K562 (cell line): ENCODE data around the gene MLYCD. TPM values are rescaled to one million over a fixed set of nuclear protein-coding genes. Genes with fewer than 3 reads are reported as not detected.
A peak's percentile ranks its signal among the peaks of the same experiment; 100 is the strongest.

Source experiments
- ADNP ChIP-seq: fragments of 200-800 bp; sonication (Bioruptor generic); IDR thresholded peaks from 2 replicates; pipeline ENCODE4 v1.6.1; 2016; ENCODE audit warnings: missing genetic modification characterization, missing compliant biosample characterization
- ESRRA ChIP-seq: fragments of 450-650 bp; IDR thresholded peaks from 2 replicates; pipeline ENCODE4 v1.6.1; 2014; ENCODE audit warnings: low read depth, mild to moderate bottlenecking, moderate library complexity, borderline replicate concordance
- FOXJ3 ChIP-seq: sonication (generic); formaldehyde crosslinking; IDR thresholded peaks from 2 replicates; pipeline ENCODE4 v1.4.0; 2020; ENCODE audit warnings: mild to moderate bottlenecking, missing genetic modification reagents
- HNRNPL ChIP-seq: fragments of 200-400 bp; formaldehyde crosslinking; IDR thresholded peaks from 2 replicates; pipeline ENCODE4 v1.6.1; 2017; ENCODE audit warnings: low read depth, mild to moderate bottlenecking, low read length
- KDM1A ChIP-seq, 2 experiments: fragments of 450-650 bp; IDR thresholded peaks; 2 replicates each; pipeline ENCODE4 v1.6.1; 2016; ENCODE audit warnings: mild to moderate bottlenecking in 2 of 2
- KDM2B ChIP-seq: fragments of 250-450 bp; sonication (Bioruptor Pico); IDR thresholded peaks from 2 replicates; pipeline ENCODE4 v1.8.0; 2021; ENCODE audit warnings: mild to moderate bottlenecking, moderate library complexity
- MAFK ChIP-seq: IDR thresholded peaks from 2 replicates; pipeline ENCODE4 v1.6.1; 2011; ENCODE audit warnings: low read length, improper control_type of control experiment
- MAZ ChIP-seq, 2 experiments: fragments of 450-650 bp in 1 of 2; sonication (generic) in 1 of 2; formaldehyde crosslinking; IDR thresholded peaks in 1 of 2; conservative IDR thresholded peaks in 1 of 2; 2 replicates each; pipeline versions ENCODE4 v1.4.0 to v1.5.0; 2020; ENCODE audit warnings: mild to moderate bottlenecking in 1 of 2, missing genetic modification reagents in 1 of 2
- NBN ChIP-seq: fragments of 450-650 bp; IDR thresholded peaks from 2 replicates; pipeline ENCODE4 v1.6.1; 2016; ENCODE audit warnings: low read depth, mild to moderate bottlenecking
- NR4A1 ChIP-seq, 2 experiments: fragments of 250-450 bp in 1 of 2; fragments of 450-650 bp in 1 of 2; sonication (Bioruptor Pico) in 1 of 2; IDR thresholded peaks; 2 replicates each; pipeline versions ENCODE4 v1.4.0 to v1.6.1; 2016 to 2020; ENCODE audit warnings: mild to moderate bottlenecking in 2 of 2, missing compliant biosample characterization in 1 of 2, missing genetic modification characterization in 1 of 2, moderate library complexity in 1 of 2
- SMC3 ChIP-seq: conservative IDR thresholded peaks from 2 replicates; pipeline ENCODE4 v1.6.1; 2011; ENCODE audit warnings: low read depth, low read length, improper control_type of control experiment; ENCODE audit not compliant: insufficient read depth
- SNIP1 ChIP-seq: fragments of 450-650 bp; IDR thresholded peaks from 2 replicates; pipeline ENCODE4 v1.7.1; 2017; ENCODE audit warnings: low read depth, mild to moderate bottlenecking
- SOX6 ChIP-seq: fragments of 450-650 bp; IDR thresholded peaks from 2 replicates; pipeline ENCODE4 v1.6.1; 2014; ENCODE audit warnings: mild to moderate bottlenecking
- SP1 ChIP-seq: sonication (generic); formaldehyde crosslinking; IDR thresholded peaks from 2 replicates; pipeline ENCODE4 v1.8.1; 2022; ENCODE audit warnings: mild to moderate bottlenecking, missing genetic modification reagents
- STAG1 ChIP-seq: sonication (generic); formaldehyde crosslinking; IDR thresholded peaks from 2 replicates; pipeline ENCODE4 v1.5.0; 2020; ENCODE audit warnings: missing genetic modification reagents, borderline replicate concordance
- TSC22D4 ChIP-seq: fragments of 450-650 bp; IDR thresholded peaks from 2 replicates; pipeline ENCODE4 v1.6.1; 2016; ENCODE audit warnings: missing genetic modification characterization, missing biosample characterization, control low read depth
- XRCC5 ChIP-seq: fragments of 200-400 bp; formaldehyde crosslinking; IDR thresholded peaks from 2 replicates; pipeline ENCODE4 v1.6.1; 2017; ENCODE audit warnings: low read depth, mild to moderate bottlenecking, low read length
- ZBTB17 ChIP-seq: fragments of 450-650 bp; formaldehyde crosslinking; IDR thresholded peaks from 2 replicates; pipeline ENCODE4 v1.4.0; 2020; ENCODE audit warnings: mild to moderate bottlenecking
- ZFP36 ChIP-seq: fragments of 150-350 bp; IDR thresholded peaks from 2 replicates; pipeline ENCODE4 v1.6.1; 2018; ENCODE audit warnings: low read length, low read depth; ENCODE audit not compliant: partially characterized antibody
- ZNF3 ChIP-seq: fragments of 250-450 bp; sonication (Bioruptor Pico); IDR thresholded peaks from 2 replicates; pipeline ENCODE4 v1.5.0; 2021; ENCODE audit warnings: mild to moderate bottlenecking, moderate library complexity
- polyA plus RNA-seq, 8 experiments: library from polyadenylated mRNA; depleted of rRNA in 4 of 8; stranded (reverse) in 5 of 8; unstranded in 3 of 8; fragments of >200 nt; fragmentation: Nextera tagmentation in 2 of 8; fragmentation: Illumina TruSeq in 1 of 8; extraction: Ambion mirVana in 2 of 8; extraction: Trizol in 1 of 8; gene quantifications; 2 replicates each; pipeline versions ENCODE4 v1.2.1 to v1.2.3, GENCODE V29; 2011 to 2014; ENCODE audit warnings: inconsistent platforms in 1 of 8, missing spikeins in 1 of 8
- total RNA-seq, 7 experiments: library from RNA; depleted of rRNA in 6 of 7; stranded (reverse); fragments of >200 nt in 6 of 7; fragmentation: Illumina TruSeq in 2 of 7; extraction: Trizol in 2 of 7; gene quantifications; 2 replicates each; pipeline versions ENCODE4 v1.2.1 to v1.2.3, GENCODE V29; 2011 to 2021; ENCODE audit warnings: low replicate concordance in 1 of 7
- TF ChIP-seq, protein P1 (sequence below): IDR thresholded peaks from 2 replicates; pipeline ENCODE4 v1.6.1; 2016; ENCODE audit warnings: missing genetic modification characterization, missing compliant biosample characterization
- TF ChIP-seq, protein P2 (sequence below): IDR thresholded peaks from 3 replicates; pipeline ENCODE4 v1.6.1; 2011; ENCODE audit warnings: borderline replicate concordance, mild to moderate bottlenecking, moderate library complexity; ENCODE audit not compliant: insufficient read length; ENCODE audit errors: extremely low read depth

Gene MLYCD
- total and polyA plus RNA-seq, 9 of the 15 experiments (the other 6 are each of a cell fraction or from before 2014, with no cell fraction given), result 0.15 to 2.0 (median 1.0) TPM

DNA sequence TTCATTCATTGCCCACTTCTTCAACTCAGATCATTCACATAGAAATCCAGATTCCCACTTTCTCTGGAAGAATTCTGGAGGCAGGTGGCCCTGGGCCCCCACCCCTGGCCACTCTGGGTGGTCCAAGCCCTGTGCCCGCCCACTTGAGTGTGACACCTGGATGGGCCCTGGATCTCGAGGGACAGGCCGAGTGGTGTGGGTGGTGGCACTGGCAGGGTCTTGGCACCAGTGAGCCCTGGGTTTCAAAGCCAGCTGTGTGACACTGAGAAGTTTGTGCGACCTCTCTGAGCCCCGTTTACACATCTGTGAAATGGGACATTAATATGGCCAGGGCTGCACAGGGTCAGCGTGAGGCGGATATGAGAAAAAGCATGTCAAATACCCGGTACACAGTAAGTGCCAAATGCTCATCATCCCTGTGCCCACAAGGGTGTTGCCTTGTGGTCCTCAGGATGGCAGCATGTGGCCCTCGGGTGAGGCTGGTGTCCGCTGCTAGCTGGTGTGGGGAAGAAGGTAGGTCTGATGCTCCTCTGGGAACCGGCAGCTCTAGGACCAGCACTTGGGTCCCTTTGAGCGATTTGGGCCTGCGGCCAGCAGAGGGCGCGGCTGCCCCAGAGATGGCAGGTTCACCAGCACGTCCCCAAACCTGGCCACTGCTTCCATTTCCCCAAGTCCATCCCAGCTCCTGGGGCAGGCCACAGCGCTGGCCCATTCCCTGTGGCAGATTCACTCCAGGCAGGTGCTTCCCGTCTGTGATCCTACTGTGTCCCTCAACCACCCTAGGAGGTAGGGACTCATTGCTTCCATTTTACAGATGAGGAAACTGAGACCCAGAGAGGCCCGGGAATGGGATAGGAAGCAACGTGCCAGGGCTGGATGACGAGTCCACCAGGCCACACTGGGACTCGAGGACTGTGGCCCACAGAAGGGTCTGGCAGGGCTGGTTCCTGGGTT, 57.7 kb downstream of the MLYCD start (continued):
- TF ChIP-seq, protein P1, sequence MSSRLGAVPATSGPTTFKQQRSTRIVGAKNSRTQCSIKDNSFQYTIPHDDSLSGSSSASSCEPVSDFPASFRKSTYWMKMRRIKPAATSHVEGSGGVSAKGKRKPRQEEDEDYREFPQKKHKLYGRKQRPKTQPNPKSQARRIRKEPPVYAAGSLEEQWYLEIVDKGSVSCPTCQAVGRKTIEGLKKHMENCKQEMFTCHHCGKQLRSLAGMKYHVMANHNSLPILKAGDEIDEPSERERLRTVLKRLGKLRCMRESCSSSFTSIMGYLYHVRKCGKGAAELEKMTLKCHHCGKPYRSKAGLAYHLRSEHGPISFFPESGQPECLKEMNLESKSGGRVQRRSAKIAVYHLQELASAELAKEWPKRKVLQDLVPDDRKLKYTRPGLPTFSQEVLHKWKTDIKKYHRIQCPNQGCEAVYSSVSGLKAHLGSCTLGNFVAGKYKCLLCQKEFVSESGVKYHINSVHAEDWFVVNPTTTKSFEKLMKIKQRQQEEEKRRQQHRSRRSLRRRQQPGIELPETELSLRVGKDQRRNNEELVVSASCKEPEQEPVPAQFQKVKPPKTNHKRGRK, result no peak
- TF ChIP-seq MAZ (CRISPR knock-in tag; conservative IDR thresholded peaks at IDR 0.05 in 1 of 2, IDR thresholded peaks at IDR 0.05 in 1 of 2) (peak in 1 of 2 experiments; percentile 37; a peak in 1 of 4 replicates), SMC3 (peak; percentile 95), ESRRA (peak; percentile 52; the same call in 1 of the 2 replicates), SOX6 (0 out of 2 replicates have a peak, but pooled peaks have one; percentile 24), SP1 (CRISPR knock-in tag) (peak; percentile 44; the same call in 1 of the 2 replicates), SNIP1 (no peak), NBN (0 out of 2 replicates have a peak, but pooled peaks have one; percentile 48), FOXJ3 (CRISPR knock-in tag) (no peak), STAG1 (CRISPR knock-in tag) (peak; percentile 92), ZFP36 (peak; percentile 5), NR4A1 (CRISPR knock-in tag; IDR thresholded peaks at IDR 0.05) (no peak), NR4A1 (tag; IDR thresholded peaks at IDR 0.05) (no peak), KDM2B (CRISPR knock-in tag) (no peak), TSC22D4 (no peak), MAFK (no peak), ADNP (tag) (peak; percentile 12), KDM1A (IDR thresholded peaks at IDR 0.05) (peak; percentile 82 to 85), HNRNPL (no peak), XRCC5 (peak; percentile 55; the same call in 1 of the 2 replicates), ZBTB17 (no peak), ZNF3 (no peak)
- TF ChIP-seq, protein P2, sequence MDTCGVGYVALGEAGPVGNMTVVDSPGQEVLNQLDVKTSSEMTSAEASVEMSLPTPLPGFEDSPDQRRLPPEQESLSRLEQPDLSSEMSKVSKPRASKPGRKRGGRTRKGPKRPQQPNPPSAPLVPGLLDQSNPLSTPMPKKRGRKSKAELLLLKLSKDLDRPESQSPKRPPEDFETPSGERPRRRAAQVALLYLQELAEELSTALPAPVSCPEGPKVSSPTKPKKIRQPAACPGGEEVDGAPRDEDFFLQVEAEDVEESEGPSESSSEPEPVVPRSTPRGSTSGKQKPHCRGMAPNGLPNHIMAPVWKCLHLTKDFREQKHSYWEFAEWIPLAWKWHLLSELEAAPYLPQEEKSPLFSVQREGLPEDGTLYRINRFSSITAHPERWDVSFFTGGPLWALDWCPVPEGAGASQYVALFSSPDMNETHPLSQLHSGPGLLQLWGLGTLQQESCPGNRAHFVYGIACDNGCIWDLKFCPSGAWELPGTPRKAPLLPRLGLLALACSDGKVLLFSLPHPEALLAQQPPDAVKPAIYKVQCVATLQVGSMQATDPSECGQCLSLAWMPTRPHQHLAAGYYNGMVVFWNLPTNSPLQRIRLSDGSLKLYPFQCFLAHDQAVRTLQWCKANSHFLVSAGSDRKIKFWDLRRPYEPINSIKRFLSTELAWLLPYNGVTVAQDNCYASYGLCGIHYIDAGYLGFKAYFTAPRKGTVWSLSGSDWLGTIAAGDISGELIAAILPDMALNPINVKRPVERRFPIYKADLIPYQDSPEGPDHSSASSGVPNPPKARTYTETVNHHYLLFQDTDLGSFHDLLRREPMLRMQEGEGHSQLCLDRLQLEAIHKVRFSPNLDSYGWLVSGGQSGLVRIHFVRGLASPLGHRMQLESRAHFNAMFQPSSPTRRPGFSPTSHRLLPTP, result no peak
